Stimulated activated CD4-positive, alpha-beta T cell treated with anti-CD3 and anti-CD28 coated beads, Interleukin-15, amount 100 ng/mL, for 48 hours (primary cell): ENCODE measurements around the gene OR5AL1.
"Not testable (repeated sequence)": the region's sequence is repeated elsewhere in the genome, so short reads cannot be mapped to it uniquely, and the experiment has no call there.

Experiments used
- DNase-seq, 2 donors: peaks; one replicate each; pipeline ENCODE4 v3.0.0-alpha.2; 2020; ENCODE audit warnings: low read depth in 2 of 2

The OR5AL1 gene

GRCh38 chr11:56412396-56412795 lies at the start of gene OR5AL1:
OR5AL1 (plus strand) TSS chr11:56412696.
- DNase-seq = no peak

DNA sequence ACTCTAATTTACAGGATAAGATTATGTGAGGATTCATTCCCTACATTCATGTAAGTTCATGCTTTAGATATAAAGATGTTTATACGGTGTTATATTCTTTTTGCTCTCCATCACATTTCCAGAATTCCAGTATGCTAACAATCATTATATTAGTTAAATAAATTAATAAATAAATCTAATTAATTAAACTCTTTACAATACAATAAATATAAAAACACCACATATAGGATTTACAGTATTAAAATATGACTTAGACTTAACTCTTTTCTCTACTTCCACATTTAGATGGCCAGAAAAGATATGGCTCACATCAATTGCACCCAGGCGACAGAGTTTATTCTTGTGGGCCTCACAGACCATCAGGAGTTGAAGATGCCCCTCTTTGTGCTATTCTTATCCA lies 37.2 kb upstream of the OR5AL1 start, which contains the start of gene OR8U1:
Gene OR8U1 (plus strand): TSS at position 301 of the 400 bp plus-strand sequence. CDS start 0 bp downstream, at position 301.
- no peak for DNase-seq

DNA sequence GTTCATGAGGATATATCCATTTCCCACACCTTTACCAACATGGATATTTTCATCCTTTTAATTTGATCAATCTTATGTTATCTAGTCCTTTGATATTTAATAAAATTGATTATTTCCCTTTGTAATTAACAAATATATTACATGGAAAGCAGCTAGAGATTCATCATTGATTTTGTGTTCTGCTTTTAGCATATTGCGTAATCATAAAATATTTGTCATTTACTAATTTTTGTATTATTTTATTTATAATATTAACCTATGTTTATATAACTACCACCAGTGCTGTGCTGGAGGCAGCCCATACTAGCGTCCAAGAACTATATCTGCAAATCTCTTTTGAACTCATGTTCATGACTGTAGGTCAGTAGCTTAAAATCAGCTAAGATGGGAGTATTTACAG lies 32.4 kb upstream of the OR5AL1 start:
- DNase-seq = no peak

GRCh38 chr11:56394381-56394780 lies 18.1 kb upstream of the OR5AL1 start:
- no peak for DNase-seq

GRCh38 chr11:56396047-56396446 lies 16.4 kb upstream of the OR5AL1 start:
- DNase-seq = no peak

DNA sequence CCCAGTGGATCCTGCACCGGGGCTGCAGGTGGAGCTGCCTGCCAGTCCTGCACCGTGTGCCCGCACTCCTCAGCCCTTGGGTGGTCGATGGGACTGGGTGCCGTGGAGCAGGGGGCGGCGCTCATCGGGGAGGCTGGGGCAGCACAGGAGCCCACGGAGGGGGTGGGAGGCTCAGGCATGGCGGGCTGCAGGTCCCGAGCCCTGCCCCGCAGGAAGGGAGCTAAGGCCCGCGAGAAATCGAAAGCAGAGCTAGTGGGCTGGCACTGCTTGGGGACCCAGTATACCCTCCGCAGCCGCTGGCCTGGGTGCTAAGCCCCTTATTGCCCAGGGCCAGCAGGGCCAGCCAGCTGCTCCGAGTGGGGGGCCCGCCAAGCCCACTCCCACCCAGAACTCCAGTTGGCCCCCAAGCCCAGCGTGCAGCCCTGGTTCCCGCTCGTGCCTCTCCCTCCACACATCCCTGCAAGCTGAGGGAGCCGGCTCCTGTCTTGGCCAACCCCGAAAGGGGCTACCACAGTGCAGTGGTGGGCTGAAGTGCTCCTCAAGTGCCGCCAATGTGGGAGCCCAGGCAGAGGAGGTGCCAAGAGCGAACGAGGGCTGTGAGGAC lies 10.5 kb upstream of the OR5AL1 start:
- not testable (repeated sequence) for DNase-seq

- no peak for DNase-seq
Observed at GRCh38 chr11:56404393-56404792, 8.1 kb upstream of the OR5AL1 start.

DNA sequence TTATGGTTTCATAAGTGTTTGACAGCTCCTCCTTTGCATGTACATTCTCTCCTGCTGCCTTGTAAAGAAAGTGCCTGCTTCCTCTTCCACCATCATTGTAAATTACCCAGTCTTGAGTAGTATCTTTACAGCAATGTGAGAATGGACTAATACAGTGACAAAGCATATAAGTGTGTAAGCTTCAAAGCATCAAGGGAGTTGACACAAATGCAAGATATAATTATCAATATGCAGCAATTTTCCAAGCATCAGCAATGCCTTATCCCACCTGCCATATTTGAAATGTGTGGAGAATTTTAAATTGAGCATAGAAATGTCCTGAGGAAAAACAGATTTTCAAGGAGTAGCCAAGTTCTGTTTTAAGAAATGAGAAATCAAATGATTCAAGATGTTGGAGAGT lies 1.7 kb upstream of the OR5AL1 start:
- DNase-seq = no peak

DNA sequence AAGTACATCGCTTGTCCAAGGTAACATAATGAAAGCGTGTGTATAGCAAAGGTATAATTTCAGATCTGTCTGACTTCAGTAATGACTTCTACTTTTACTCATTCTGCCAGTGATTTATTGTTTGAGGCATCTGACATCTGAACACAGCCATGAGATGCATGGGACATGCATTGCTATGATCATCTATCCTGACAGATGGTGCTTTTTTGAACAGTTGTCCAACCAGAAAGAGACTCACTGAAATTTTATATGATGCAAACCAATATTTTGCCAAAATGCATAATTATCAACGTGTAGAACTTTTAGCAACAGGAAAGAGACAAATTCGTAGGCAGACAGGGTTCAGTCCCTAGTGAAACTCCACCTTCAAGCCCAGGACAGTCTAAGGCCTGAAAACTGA lies 41.0 kb downstream of the OR5AL1 start:
- DNase-seq = no peak

GRCh38 chr11:56457076-56457475 lies 44.6 kb downstream of the OR5AL1 start:
- no peak for DNase-seq
